Measurements from ENCODE around the gene APC.
"Not testable (repeated sequence)": the region's sequence is repeated elsewhere in the genome, so short reads cannot be mapped to it uniquely, and the experiment has no call there.

APC gene

DNA sequence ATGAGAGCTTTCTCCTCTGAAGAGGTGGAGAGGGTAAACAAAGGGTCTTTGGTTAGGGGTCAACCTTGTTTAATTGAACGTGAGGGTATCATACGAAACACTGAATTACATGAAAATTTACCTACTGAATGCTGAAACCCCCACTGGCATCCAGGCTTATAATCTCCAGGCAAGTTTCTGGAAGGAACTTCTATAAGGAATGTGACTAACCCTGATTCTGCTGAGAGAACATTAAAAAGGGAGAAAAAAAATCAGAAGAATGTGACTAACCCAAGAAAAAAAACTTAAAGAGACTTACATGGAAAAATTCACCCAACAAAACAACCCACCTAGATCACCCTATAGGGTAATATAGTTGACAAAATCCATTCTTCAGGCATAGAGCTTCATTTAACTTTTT, 55.5 kb downstream of the APC start:
- no peak for DNase-seq

DNA sequence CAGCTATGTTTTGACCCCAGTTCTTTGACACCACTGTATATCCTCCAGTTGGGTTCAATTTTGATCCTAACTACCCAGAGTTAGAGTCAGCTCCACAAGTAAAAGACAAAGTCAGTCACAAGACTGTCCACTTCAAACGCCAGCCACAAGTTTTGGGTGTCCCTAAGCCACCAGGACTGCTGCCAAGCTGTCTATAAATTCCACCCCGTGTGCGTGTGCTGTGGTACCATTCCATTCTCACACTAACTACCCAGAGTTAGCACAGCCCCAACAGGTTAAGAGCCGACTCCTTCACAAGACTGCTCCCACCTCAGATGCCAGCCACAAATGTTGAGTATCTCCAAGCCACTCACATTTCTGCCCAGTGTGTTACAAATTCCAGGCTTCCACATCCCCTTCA, 56.7 kb downstream of the APC start:
- no peak for DNase-seq

DNA sequence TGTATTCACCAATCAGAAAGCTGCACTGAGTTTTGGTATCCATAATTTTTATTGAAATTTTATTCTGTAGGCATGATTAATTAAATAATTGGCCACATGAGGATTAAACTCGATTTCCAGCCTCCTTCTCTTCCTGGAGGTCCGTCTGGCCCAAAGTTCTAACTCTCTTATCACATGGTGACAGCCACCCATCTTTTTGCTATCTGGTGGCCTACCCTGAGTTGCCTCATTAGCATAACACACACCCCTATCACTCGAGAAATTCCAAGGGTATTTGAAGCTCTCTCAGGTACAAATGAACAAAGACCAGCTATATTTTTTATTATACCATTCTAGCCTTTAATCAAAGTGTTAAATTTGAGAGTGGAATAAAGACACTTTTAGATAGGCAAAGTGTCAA, 57.7 kb downstream of the APC start:
- DNase-seq: no peak

DNA sequence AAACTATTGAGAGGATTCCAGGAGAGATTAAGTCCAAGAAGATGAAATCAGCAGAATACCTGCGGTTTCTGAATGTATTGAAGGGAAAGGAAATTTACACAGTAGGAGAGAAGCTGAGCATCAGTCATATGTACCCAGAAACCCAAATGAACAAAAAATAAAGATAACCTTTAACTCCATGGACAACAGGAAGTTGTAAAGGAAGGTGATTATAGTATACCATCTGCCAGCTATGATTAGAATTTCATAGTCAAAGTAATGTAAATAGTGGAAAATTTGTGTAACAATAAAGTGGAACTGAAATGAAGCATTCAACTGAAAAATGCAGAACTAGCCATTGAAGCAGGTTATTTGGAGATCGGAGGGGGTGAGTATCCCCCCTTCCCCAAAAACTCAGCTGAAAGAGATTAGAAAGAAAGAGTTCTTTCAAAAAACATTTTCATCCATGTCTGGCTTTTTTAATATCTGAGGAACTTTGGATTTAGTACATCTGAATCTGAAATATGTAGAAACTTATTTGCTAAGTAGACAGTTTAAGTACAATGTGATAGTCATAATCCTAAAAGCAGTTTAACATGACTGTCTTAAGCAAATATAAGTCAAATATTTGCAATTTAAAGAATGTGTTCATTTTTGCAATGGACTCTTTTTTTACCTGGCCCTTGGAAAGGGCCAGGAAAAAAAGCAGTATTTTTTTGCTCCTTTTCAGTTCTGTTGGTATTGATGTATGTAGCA, 58.4 kb downstream of the APC start:
- DNase-seq: no peak

DNA sequence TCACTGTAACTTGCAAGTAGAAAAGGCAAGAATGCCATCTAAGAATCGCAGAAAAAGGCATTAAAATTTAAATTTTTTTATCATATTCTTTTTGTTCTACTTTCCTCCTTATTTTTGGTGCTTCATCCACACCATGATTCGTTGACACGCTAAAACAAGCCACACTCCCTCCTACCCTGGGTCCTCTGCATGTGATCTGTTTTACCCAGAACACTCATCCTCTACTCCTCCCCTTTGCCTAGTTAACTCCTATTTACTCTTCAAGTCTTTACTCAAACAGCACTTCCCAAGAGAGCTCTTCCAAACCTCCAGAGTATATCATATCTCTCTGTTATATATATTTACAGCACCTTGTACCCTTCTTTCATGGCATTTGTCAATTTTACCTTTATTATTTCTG, 62.0 kb downstream of the APC start:
- DNase-seq: no peak

DNA sequence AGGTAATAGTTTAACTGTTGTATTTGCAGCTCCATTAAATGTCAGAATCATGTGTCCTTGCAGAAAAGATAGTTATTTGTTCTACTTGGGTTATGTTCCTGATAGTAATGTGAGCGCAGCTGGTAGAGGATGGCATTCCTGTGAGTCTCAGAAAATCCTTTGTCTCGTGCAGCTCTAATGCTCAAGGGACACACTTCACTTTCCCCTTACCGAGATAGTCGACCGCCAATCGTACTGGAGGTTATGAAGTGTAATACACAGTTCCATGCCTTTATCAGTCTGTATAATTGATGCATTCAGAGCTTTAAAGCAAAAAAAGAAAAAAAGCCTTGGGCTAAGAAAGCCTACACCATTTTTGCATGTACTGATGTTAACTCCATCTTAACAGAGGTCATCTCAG, 63.2 kb downstream of the APC start:
- no peak for DNase-seq

DNA sequence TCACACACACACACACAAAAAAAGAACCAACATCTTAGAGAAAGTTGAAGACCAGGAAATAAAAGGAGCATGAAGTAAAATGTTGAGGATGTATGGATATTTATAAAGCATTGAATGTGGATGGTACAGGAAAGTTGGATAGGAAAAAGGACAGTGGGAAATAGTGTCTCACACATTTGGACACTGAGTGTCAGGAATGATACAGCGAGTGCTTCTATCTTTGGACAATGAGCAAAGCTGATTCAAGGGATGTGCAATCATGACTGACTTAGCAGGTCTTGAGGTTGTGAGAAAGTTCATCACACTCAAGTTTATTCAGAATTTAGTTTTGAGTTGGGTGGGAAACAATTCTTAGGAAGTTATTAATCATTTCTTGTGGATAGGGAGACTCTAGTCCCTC, 73.3 kb downstream of the APC start:
- DNase-seq: no peak

DNA sequence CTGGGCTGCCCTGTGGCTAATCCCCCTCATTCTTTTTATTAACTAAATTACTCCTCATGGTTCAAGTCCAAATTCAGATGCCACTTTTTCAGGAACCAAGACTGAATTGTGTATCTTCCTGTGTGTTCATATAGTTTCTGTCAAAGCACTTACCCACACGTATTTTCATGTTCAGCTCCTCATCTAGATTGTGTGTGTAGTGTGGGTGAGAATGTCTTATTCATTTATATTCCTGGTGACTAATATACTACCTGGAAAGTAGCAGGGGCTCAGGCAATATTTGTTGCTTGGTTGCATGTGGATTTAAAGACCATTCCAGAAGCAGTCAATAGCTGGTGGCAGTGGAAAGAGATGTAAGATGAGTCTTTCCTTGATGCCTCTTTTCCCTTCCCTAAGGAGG, 74.9 kb downstream of the APC start:
- no peak for DNase-seq

DNA sequence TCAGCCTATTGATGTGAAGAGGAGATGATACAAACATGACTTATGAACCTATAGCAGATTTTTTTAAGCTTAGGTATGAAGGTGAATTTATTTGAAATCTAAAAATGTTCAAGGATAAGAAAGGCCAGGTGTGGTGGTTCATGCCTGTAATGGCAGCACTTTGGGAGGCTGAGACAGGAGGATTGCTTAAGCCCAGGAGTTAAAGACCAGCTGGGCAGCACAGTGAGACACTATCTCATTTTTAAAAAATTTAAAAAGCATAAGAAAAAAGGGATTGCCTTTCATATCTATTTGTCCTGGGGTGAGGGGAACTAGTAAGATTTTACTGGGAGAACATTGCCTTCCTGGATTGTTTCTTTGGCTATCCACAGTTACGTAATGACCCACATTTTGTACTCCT, 82.6 kb downstream of the APC start:
- no peak for DNase-seq

DNA sequence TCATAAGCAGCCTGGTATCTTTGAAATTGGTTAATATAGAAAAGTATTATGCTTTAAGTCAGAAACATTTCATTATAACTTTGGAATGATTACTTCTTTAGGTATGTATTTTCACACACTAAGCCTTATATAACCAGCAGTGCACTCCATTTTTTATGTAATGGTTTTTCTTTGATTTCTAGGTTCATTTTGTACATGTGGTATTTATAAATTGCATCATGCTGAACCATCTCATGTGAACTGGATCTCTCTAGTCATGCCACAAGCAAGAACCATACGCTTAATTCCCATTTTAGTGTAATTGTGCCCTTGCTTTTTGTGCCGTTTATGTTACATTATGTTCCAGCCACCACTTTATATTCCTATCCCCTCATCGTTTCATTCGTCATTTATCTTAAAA, 84.8 kb downstream of the APC start:
- no peak for DNase-seq

DNA sequence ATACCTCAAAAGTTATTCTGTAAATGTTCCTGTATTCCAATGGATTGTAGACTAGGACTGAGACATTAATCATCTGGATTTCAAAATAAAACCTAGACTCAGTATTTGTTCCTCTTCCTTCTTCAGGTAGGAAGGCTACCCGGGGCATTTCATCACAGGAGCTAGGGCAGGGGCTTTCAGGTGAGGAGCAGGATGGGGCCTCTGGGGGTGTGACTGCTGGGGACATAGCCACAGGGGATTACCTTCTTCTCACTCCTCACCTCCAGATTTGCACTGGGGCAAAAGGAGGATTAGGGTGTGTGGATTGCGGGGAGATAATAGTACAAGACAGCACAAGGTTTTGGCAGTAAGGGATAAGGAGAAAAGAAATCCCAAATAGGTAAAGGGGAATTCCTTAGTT, 85.5 kb downstream of the APC start:
- no peak for DNase-seq

DNA sequence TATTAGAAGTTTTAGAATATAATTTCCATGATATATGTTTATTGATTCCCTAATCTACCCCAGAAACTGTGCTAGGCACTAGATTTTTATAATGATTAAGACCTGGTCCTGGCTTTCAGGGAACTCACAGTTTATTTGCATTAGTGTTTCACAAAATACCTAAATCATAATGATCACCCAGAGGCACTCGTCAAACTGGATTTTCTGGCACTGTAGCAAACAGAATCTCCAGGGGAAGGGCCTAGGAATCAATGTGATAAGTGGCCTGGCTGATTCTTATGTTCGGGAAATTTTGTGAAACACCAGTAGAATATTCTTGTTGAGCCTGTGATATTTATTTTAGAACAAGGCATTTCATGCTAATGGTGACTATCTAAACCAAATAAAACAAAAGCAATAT, 86.0 kb downstream of the APC start:
- no peak for DNase-seq

DNA sequence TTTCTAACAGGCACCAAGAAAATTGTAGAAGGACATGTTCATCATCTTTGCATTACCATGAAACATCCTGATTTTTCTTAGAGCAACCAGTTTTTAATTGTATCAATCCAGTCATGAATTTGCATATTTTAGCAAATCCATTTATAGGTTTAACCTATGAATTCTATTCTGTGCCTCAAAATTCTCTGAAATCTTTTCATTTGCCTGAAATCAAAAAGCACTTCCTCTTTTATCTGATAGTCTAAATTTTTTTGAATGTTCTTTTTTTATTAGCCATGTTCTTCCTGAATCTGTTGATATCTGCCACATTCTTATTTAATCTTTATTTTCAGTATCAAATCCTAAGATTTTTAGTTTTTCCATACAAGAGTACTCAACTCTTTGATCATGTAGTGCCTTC, 86.5 kb downstream of the APC start:
- no peak for DNase-seq

DNA sequence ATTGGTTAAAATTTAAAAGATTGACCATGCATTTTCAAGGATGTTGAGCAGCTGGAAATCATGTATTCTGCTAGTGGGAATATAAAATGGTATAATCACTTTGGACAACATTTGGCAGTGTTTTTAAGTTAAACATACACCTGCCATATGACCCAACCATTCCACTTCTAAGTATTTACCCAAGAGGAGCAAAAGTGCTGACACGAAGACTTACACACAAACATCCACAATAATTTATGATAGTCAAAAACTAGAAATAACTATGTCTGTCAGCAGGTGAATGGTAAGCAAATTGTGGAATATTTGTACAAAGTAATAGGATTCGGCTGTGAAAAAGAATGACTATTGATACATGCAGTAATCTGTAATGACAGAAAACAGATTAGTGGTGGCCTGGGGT, 92.7 kb downstream of the APC start:
- DNase-seq: no peak

DNA sequence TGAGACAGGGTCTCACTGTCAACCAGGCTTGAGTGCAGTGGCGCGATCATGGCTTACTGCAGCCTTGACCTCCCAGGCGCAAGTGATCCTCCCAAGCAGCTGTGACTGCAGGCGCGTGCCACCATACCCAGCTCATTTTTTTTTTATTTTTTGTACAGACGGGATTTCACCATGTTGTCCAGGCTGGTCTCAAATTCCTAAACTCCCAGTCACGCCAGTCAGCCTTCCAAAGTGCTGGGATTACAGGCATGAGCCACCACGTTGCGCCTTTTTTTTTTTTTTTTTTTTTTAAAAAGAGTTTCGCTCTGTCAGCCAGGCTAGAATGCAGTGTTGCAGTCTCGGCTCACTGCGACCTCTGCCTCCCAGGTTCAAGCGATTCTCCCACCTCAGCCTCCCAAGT, 96.3 kb downstream of the APC start:
- no peak for DNase-seq

DNA sequence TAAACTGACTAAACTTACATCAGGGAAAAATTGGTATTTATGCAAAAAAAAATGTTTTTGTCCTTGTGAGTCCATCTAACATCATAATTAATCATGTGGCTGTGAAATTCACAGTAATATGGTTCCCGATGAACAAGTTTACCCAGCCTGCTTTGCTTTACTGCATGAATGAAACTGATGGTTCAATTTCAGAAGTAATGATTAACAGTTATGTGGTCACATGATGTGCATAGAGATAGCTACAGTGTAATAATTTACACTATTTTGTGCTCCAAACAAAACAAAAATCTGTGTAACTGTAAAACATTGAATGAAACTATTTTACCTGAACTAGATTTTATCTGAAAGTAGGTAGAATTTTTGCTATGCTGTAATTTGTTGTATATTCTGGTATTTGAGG, 106.8 kb downstream of the APC start:
- no peak for DNase-seq

DNA sequence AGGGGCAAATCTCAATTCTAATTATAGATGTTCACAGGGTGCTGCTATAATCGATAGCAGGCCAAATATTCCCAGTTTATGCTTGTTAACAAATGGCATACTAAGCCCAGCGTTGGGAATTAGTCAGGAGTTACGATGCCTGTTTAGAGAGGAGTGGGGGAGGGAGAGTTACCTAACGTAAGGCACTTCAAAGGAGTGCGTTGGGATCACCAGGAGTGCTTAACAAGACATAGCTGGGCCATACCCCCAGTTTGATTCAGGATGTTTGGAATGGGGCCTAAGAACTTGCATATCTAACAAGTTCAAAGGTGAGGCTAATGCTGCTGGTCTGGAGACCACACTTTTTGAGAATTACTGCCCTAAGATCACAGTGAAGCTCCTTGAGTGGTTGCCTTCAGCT, 108.9 kb downstream of the APC start:
- DNase-seq: no peak

DNA sequence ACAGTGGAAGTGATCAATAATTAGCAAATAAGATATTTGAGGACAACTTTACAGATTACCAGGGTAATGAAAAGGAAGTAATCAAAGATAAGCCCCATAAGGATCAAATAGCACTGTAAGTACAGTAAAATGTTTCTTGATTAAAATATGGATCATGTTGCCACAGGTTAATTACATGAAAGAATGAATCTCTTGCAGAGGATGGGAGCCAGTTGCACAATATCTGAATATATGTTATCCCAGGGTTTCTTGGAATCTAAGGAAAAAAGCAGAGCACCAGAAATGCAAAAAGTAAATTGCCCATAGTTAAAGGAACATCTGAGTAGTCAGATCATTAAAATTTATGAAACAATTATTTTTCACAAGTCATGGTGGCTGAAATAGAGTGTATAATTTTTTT, 109.6 kb downstream of the APC start:
- no peak for DNase-seq

DNA sequence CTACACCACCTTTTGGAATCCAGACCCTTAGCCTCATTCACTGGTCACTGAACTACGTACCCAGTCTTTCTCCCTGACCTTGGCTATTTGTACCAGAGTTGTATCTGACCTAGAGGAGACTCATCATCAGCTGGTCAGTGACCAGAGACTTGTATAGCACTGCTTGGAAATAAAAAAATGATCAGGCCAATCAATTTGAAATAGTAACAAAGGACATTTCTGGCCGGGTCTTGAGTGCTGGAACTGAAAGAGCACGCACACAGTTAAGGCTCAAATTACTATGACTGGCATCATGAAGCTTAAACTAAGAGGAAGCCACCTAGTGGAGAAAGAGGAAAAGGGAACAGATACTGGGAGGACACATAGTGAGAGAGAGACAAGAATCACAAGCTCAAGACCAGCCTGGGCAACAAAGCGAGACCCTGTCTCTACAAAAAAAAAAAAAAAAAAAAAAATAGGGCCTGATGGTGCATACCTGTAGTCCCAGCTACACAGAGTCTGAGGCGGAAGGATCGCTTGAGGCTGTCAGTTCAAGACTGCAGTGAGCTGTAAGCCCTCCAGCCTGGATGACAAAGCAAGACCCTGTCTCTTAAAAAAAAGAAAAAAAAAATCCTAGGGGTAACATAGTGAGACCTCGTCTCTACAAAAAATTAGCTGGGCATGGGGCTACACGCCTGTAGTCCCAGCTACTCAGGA, 110.6 kb downstream of the APC start:
- no peak for DNase-seq

DNA sequence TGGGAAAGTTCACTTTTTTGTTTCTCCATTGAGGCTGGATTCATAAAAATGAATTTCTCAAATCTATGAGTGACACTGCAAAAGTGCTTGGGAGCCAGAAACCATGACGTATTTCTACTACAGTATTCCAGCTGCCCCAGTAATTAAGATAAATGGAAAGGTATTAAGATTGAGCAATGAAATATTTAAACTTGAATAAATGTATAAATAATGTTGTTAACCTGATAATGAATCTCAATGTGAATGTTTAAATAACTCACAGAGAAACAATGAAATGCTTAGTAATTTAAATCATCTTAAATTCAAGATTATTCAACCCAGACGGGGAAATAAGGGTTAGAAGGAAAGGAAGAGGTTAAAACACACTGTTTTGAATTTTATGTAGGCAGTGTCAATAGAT, 112.2 kb downstream of the APC start:
- no peak for DNase-seq

DNA sequence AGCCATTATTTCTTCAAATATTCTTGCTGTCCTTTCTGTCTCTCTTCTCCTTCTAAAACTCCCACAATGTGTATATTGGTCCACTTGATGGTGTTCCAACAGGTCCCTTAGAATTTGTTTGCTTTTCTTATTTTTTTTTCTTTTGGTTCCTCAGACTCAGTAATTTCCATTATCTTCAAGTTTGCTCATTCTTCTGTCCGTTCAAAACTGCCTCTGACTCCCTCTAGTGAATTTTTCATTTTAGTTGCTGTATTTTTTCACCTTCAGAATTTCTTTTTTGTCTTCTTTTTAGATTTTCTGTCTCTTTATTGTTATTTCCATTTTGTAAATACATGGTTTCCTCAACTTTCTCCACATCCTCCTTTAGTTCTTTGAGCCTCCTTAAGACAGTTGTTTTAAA, 117.0 kb downstream of the APC start:
- no peak for DNase-seq

DNA sequence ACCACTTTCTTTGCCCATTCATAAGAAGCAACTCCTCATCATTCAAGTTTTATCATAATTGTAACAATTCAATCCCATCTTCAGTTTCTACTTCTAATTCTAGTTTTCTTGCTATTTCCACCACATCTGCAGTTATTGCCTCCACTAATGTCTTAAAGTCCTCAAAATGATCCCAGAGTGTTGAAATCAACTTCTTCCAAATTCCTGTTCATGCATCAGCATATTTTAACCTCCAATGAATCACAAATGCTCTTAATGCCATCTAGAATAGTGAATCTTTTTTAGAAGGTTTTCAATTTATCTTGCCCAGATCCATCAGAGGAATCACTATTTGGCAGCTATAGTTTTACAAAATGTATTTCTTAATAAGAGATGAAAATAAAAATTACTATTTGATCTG, 120.2 kb downstream of the APC start:
- DNase-seq: no peak

DNA sequence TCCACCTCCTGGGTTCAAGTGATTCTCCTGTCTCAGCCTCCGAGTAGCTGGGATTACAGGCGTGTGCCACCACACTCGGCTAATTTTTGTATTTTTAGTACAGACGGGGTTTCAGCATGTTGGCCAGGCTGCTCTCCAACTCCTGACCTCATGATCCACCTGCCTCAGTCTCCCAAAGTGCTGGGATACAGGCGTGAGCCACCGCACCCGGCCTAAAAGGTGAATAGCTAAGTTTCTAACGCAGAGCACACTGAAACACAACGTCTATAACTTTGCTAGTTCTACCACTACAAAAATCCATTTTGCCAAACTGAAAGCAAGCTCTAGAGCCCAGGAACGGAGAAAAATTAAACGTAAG, 122.9 kb downstream of the APC start:
- not testable (repeated sequence) for DNase-seq

DNA sequence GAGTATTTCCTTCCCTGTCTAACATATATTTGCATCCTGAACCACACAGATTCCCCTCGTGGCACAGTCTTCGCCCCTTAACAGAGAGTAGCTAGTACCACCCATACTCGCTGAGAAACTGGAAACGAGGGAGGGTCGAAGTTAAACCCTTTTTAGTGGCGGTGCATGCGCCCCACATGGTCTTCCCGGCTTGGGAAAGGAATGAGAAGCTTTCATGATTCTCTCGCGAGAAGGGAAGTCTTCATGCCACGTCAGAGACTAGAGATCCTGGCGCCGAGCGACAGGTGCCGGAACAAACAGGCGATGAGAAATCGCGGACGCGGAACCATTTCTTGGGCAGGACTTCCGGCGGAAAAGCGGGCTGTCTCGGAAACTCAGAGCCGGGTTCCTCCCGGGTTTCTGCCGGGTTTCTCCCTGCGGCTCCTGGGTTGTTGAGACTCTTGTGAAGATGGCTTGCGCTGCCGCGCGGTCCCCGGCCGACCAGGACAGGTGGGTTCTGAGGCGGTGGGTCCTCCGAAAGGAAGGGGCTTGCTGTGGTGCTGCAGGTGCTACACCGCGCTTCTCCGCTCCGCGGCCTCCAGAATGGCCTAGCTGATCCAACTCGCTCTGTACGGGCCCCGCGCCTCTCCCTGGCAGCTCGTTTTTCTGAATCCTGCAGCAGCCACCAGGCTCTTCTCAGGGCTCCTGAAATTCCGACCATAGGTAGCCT, 123.4 kb downstream of the APC start, which contains the start of gene SRP19:
Gene SRP19 (plus strand): TSS at position 359 of the 709 bp plus-strand sequence. CDS start 90 bp downstream, at position 449.
- peak; percentile 92 for DNase-seq

DNA sequence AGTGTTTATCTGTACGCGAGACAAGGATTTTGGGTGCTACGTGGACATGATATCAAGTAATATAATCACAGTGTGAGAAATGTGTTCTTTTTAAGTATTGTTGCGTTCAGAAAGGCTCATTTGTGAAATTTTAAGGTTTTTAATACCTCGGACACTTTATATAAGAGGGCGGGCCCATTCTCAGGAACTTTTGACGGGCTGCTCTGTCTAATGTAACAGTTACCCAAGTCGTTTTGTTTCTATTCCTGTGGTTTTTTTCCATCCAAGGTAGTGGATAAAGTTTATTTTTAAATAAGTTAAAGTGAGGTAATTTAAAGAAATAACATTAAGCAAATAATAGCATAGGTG, 123.9 kb downstream of the APC start:
- no peak for DNase-seq
